Neural cell (in vitro differentiated cells): ENCODE measurements around the gene NSUN4.

Experiments used
- MXI1 ChIP-seq: fragments of 450-650 bp; conservative IDR thresholded peaks from 2 replicates; pipeline ENCODE4 v1.6.1; 2014; ENCODE audit warnings: antibody characterized with exemption, mild to moderate bottlenecking; ENCODE audit not compliant: poor library complexity, severe bottlenecking
- POLR2AphosphoS5 ChIP-seq: IDR thresholded peaks from 2 replicates; pipeline ENCODE4 v1.6.1; 2012
- TF ChIP-seq, protein P1 (sequence below): IDR thresholded peaks from 2 replicates; pipeline ENCODE4 v1.6.1; 2012; ENCODE audit warnings: borderline replicate concordance
- TF ChIP-seq, protein P2 (sequence below): fragments of 450-650 bp; IDR thresholded peaks from 2 replicates; pipeline ENCODE4 v1.5.1; 2014; ENCODE audit warnings: antibody characterized with exemption, mild to moderate bottlenecking, moderate library complexity; ENCODE audit not compliant: poor library complexity, severe bottlenecking

DNA sequence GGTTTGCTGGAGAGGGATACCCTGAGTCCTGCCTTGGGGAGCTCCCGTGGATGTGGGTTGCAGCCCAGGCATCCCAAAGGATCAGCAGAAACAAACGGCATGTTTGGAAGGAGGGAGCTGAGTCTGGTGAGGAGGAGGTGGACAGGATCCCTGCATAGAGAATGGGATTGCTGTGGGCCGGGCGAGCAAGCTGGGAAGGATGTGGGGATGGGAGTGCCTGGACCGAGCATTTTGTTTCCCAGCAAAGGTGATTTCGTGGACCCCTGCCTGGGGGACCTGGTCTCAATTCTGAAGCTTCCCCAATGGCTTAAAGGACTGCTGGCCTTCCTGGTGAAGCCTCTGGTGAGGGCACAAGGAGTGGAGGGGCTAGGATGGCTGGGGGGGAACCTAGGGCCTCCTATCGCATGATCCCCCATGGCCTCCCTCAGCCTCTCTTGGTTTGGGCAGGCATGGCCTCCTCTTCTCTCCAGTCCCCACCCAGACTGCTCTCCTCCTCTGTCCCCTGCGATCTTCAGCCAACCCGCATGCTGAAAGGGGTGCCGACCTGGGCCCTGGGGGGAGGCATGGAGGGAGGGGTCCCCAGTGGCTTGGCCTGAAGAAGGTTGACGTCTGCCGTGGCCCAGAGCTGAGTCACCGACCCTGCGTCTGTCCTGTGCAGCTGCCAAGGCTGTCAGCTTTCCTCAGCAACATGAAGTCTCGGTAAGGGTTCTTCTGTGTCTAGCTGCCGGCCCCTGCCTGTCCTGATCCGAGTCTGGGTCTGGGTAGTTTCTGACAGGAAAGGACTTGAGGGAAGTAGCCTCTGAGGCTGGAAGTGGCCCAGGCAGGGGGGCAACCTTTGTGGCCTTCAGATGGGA lies 69.8 kb downstream of the NSUN4 start:
- TF ChIP-seq, protein P1, sequence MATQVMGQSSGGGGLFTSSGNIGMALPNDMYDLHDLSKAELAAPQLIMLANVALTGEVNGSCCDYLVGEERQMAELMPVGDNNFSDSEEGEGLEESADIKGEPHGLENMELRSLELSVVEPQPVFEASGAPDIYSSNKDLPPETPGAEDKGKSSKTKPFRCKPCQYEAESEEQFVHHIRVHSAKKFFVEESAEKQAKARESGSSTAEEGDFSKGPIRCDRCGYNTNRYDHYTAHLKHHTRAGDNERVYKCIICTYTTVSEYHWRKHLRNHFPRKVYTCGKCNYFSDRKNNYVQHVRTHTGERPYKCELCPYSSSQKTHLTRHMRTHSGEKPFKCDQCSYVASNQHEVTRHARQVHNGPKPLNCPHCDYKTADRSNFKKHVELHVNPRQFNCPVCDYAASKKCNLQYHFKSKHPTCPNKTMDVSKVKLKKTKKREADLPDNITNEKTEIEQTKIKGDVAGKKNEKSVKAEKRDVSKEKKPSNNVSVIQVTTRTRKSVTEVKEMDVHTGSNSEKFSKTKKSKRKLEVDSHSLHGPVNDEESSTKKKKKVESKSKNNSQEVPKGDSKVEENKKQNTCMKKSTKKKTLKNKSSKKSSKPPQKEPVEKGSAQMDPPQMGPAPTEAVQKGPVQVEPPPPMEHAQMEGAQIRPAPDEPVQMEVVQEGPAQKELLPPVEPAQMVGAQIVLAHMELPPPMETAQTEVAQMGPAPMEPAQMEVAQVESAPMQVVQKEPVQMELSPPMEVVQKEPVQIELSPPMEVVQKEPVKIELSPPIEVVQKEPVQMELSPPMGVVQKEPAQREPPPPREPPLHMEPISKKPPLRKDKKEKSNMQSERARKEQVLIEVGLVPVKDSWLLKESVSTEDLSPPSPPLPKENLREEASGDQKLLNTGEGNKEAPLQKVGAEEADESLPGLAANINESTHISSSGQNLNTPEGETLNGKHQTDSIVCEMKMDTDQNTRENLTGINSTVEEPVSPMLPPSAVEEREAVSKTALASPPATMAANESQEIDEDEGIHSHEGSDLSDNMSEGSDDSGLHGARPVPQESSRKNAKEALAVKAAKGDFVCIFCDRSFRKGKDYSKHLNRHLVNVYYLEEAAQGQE = no peak
- TF ChIP-seq, protein P2, sequence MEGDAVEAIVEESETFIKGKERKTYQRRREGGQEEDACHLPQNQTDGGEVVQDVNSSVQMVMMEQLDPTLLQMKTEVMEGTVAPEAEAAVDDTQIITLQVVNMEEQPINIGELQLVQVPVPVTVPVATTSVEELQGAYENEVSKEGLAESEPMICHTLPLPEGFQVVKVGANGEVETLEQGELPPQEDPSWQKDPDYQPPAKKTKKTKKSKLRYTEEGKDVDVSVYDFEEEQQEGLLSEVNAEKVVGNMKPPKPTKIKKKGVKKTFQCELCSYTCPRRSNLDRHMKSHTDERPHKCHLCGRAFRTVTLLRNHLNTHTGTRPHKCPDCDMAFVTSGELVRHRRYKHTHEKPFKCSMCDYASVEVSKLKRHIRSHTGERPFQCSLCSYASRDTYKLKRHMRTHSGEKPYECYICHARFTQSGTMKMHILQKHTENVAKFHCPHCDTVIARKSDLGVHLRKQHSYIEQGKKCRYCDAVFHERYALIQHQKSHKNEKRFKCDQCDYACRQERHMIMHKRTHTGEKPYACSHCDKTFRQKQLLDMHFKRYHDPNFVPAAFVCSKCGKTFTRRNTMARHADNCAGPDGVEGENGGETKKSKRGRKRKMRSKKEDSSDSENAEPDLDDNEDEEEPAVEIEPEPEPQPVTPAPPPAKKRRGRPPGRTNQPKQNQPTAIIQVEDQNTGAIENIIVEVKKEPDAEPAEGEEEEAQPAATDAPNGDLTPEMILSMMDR = no peak
- TF ChIP-seq POLR2AphosphoS5 (no peak), MXI1 (no peak)
